ENCODE results near the gene JAKMIP3.

JAKMIP3 gene

DNA sequence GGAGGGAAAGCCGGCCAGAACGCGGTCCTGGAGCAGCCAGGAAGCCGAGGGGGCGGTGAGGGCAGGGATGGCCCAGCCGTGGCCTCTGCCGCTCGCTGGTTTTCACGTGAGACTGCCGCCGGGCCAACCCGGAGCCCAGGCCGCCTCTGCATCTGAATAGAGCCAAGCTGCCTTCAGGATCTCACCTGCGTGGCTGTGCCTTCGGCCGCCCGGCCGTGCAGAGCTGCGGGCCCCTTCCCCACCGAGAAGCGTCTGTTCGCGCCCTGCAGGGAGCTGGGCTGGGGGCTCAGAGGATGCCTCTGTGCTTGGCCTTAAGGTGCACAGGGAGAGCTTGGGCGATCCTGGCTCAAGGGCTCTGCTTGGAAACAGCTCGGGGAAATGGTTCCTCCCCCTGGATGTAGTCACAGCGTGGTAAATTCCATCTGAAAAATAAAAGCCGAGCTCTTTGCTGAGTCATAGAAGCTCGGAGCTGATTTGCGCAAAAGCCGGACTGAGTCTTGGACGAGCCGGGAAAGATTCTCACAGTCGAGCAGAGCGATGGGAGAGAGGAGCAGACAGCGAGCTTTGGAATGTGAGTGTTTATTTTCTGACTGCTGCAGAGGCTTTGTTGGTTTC, at the start of gene JAKMIP3:
Gene JAKMIP3 (plus strand): TSS at position 456 of the 615 bp plus-strand sequence. CDS start 38,863 bp downstream, outside the sequence.
- DNase-seq (ENCODE audit: low read depth in 3 of 3, low spot score in 1 of 3) = no peak

DNA sequence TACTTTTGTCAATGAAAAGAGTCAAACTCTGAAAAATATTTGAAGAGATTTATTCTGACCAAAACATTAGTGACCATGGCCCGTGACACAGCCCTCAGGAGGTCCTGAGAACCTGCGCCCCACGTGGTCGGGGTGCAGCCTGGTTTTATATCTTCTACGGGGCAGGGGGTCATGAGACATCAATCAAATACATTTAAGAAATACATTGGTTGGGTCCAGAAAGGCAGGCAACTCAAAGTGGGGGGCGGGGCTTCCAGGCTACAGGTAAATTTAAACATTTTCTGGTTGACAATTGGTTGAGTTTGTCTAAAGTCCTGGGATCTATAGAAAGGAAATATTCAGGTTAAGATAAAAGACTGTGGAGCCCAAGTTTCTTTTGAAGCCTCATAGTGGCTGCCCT, 49.2 kb upstream of the JAKMIP3 start:
- no peak for DNase-seq (ENCODE audit: low read depth in 3 of 3, low spot score in 1 of 3)

DNA sequence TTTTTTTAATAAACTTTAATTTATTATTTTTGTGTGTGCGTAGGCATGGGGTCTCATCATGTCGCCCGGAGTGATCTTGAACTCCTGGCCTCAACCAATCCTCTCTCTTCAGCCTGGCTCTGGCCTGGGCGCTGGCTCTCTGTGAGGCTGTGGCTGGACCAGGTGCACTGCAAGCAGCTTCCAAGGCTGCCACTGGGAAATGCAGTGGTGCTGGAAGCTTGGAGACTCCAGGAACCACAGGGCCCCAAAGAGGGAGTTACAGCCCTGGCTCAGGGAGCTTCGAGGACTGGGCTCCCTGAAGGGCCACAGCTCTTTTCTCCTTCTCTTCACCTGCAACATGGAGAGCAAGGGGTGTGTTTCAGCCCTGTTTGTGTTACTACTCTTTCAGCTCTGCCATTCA, 47.3 kb upstream of the JAKMIP3 start:
- DNase-seq (ENCODE audit: low read depth in 3 of 3, low spot score in 1 of 3) = no peak

DNA sequence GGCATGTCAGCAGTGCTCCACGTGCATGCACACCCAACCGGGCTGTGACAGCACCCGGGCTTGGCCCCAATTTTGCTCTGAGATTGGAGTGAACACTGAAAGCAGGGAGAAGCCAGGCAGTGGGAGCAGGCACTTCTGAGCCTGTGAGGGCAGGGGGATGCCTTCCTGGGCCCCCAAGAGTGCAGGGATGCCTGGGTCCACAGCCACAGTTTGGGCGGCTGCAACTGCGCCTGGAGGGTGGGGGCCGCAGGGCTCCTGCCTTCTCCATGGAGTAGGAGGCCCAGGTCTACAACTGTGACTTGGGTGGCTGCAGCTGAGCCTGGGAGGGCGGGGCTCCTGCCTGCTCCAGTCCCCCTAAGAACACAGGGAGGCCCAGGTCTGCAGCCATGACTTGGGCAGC, 46.4 kb upstream of the JAKMIP3 start:
- no peak for DNase-seq (ENCODE audit: low read depth in 3 of 3, low spot score in 1 of 3)

DNA sequence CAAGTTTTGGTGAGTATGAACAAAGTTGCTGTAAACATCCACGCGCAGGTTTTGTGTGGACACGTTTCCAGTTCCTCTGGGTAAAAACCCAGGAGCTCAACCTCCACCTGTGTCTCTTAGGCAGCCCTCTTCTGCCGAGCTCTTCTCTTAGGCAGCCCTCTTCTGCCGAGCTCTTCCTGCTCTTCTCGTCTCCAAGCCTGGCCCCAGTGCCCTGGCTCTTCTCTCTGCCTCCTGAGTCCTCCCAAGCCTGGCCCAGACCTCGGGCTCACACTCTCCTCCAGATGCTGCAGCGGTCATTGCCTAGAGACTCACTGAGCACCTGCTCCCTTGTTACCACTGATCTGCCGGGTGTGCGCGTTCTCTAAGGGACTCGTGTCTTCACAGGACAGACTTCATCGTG, 45.3 kb upstream of the JAKMIP3 start:
- no peak for DNase-seq (ENCODE audit: low read depth in 3 of 3, low spot score in 1 of 3)

DNA sequence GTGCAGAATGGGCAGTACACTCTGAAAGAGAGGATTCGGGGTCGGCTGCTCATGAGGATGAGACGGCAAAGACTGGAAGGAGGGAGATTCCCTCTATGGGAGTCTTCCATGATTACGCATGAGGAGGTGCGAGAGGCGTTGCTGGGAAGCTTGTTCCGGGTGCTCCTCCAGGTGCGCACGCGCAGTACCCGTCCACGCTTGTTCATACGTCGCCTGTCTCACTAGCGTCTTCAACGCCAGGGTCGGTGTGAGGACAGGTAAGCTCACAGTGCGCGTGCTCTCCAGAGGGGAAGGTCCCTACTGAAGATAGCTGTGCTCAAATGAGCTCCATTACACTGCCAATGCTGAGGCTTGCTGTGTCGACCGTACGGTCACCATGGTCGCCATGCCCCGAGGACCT, 44.7 kb upstream of the JAKMIP3 start:
- DNase-seq (ENCODE audit: low read depth in 3 of 3, low spot score in 1 of 3) = no peak

DNA sequence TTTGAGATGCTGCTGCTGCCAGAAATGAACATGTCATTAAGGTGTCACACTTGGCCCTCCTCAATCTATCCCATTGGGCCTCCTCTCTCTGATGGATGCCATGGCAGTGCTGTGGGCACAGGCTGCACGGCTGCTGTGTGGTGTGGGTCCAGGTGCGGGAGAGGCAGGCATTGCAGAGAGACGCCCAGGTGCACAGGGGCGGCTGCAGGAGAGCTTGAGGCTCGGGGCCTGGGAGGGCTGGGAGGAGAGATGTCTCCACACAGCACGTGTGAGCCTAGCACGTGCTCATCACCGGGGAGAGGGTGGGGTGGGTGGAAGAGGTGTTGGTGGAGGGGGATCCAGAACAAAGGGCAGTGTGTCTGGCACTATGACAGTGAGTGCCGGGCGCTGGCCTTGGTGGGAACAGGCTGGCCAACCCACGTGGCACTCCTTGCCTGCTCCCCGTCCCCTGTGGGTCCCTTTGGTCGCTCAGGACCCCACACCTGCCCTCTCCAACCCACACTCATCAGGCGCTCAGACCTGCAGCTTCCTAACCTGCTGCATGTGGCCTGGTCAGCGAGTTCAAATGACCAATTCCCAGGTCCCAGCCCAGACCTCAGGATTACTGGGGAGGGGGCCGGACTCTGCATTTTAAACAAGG, 44.1 kb upstream of the JAKMIP3 start:
- no peak for DNase-seq (ENCODE audit: low read depth in 3 of 3, low spot score in 1 of 3)

DNA sequence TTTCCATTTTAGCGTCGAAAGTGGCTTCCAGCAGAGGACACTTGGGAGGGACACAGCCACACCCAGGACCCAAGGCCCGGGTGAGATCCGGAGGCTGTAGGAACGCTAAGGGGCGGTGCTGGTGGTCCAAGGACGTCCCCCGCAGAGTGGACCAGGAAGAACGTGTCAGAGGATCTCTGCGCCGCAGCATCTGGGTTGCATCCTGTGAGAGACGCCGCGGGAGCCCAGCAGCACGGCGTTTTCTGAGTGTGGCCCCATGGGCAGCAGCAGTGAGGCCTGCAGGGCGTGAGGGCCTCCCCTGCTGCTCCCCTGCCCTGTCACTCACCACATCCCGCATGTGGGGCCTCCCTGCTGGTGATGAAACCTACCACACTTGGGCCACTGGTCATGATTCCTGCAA, 43.5 kb upstream of the JAKMIP3 start:
- DNase-seq (ENCODE audit: low read depth in 3 of 3, low spot score in 1 of 3) = no peak

DNA sequence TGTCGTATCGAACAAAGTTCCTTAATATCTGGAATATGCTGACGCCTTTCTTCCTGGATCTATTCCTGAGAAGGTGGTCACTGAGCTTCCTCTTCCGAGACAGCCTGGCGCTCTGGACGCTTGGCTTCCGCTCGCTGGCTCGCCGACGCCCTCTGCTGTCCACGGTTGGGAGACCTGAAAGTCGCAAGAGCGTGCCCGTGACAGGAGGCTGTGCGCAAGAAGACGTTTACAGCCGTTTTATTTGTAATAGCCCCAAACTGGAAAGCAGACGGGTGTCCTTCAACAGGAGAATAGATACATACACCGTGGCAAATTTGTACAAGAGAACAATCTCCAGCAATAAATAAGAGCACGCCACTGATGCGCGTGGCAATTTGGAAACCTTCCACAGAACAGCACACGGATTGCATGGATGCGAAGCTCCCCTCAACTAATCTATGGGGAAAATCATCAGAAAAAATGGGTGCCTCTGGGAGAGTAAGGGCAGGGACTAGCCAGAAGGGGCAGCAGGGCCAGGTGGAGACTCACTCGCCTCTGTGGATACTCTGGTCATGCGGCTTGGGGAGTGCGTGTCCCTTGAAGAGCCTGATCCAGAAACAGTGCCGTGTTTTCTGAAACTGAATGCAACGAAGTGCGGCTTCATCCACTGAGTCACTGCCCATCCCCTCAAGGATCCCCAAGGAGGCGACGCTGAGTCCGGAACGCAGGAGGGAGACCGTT, 42.5 kb upstream of the JAKMIP3 start:
- DNase-seq (ENCODE audit: low read depth in 3 of 3, low spot score in 1 of 3) = peak; percentile 20 to 77 (median 55)

DNA sequence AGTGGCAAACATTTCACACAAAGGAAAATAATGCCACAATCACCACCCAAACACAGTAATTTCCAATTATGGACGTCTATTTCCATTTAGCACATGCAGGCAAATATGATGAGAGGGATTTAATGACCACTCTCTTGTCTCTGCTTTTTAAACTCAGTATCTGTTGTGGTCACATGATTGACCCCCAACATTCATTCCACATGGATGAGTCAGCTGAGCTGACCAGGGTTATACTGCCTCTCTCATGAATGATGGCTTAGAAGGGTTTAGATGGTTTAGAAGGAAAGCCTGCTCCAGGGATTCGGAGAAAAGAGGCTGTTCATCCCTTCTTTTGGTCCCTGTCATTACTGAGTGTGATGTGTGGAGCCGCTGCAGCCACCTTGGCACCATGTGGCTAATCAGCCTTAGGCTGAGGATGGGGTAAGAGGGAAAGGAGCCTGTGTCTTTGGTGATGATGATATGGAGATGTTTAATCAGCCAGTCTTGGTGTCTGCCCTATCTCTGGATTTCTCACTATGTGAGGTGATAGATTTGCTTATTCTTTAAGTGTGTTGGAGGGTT, 38.2 kb upstream of the JAKMIP3 start:
- no peak for DNase-seq (ENCODE audit: low read depth in 3 of 3, low spot score in 1 of 3)

DNA sequence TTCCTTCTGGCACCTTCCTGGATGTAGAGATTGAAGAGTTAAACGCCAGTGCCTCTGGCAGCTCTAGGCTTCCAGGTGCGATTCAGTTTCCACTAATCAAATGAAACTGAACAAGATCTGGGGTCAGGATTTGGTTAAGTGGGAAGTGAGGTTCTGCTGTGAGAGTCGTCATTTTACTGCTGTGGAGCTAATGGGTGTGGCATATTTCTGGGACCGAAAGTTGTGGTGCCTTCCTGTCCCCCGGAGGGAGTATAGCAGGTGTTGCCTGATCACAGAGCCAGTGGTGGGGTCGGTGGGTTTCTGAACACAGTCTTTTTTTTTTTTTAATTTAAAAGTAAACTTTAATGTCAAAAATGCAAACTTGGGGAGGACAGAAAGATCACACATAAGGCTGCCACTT, 37.0 kb upstream of the JAKMIP3 start:
- DNase-seq (ENCODE audit: low read depth in 3 of 3, low spot score in 1 of 3) = no peak

DNA sequence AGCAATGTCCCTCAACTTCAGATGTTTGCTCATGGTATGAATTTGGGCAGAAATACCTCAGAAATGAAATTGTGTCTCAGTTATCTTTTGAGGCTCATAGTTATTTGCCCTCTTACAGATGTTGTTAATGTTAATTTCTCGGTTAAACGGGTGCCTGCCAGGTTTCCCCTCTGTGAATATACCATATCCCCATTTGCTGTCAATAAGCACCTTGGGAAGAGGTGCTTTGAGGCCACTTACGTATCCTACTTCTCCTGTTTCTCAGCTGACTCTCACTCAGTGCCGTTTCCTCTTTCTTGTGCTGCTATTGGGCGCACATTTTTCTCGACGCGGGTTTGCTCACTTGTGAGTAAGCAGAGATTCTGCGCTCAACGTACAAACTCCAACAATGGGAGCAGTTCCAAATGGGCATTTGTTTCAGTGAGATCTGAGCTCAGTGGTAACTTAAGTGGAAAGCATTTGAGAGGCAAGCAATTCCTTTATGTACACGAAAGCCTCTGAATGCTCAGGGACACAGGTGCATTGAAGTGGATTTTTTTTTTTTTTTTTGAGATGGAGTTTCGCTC, 34.8 kb upstream of the JAKMIP3 start:
- no peak for DNase-seq (ENCODE audit: low read depth in 3 of 3, low spot score in 1 of 3)

DNA sequence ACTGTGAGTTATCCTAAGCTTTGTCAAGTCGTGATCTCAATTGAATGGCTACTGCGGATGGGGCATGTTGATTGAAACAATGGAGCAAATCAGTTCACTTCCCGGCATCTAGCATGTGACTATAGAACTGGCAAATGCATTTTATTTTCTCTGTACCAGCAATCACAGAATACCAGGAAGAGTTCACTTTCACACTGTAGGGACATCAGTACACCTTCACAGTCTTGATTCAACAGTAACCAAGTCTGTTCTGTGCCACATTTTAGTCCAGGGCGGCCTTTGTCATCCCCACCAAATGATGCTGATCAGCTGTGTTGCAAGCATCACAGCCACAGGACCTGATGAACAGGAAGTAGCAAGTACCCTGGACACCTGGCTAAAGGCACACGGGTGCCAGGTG, 32.1 kb upstream of the JAKMIP3 start:
- DNase-seq (ENCODE audit: low read depth in 3 of 3, low spot score in 1 of 3) = no peak

DNA sequence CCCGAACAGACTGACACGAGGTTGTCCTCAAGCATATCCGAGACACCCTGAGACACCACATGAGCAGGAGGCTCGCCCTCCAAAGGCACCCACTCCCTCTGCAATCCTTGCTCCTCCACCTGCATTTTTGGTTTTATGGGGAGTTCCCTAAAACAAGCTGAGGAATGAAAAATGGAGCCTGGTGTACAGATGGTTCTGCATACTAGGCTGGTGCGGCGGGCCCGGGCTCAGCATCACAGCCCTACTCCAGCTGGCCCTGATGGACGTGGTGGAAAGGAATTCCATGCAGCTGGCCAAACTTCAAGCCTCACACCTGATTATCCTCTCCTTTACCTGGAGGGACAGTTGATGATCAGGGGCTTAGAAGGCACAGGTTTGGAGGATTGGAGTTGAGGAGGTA, 30.3 kb upstream of the JAKMIP3 start:
- no peak for DNase-seq (ENCODE audit: low read depth in 3 of 3, low spot score in 1 of 3)

DNA sequence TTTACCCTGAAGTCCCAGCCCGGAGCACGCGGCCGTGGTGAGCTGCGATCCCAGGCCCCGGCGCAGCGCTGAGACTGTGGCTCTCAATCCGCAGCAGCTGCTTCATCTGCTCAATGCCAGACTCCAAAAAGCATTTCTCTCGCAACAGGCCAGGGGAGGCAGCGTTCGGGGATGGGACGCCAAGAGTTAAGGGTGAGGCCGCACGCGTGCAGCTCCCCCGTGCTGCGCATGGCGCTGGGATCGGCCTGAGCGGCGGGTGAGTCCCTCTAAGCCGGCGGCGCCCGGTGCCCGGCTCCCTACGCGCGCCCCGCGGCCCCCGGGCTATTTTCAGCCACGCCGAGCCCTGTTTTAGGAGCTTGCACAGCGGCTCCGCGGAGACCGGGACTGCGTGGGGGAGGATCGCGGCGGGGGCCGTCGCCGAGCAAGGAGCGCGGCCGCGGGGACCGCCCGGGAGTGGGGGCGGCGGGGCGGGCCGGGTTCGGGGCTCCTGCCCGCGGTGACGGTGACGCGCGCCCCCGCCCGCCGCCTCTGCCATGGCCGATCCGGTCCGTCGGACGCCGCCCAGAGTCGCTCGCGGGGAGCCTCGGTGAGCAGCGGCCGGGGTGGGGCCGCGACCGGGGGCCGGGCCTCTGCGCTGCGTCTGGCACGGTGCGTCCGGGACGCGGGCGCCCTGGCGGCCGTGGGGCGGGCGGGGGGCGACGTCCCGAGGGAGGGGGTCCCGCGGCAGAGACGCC, 29.4 kb upstream of the JAKMIP3 start:
- no peak for DNase-seq (ENCODE audit: low read depth in 3 of 3, low spot score in 1 of 3)

DNA sequence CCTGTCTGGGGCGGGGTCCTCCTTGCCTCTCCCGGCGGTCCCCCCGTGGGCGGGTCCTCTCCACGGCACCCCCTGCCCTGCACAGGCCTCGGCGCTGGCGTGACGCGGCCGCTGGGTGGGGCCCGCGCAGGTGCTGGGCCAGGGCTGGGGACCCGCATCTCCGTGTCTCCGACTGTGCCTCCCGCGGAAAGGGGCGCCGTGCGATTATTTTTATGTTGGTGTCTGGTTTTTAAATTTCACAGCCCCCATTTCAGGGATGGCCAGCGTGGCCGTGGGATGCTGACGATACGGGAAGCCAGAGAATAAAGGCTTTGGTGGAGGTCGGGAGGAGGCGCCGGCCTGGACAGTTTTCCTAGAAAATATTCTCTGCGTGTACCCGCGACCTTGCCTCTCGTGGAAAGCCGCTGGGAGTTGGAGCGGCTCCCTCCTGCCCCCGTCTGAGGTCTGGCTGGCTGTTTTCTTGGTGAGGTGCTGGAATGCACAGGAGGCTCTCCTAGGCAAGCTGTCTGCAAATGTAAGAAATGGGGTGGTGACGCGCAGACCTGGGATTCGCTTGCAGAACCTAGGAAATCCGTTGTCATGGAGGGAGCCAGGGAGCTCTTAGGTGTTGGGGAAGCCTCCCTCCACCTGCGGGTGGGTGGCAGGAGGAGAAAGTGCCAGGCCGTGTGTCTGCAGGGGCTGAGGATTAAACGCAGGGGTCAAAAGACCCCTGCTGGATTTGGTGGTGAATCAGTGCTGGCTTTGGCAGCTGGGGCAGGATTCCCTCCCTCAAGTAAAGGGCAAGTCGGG, 28.7 kb upstream of the JAKMIP3 start:
- DNase-seq (ENCODE audit: low read depth in 3 of 3, low spot score in 1 of 3) = no peak

DNA sequence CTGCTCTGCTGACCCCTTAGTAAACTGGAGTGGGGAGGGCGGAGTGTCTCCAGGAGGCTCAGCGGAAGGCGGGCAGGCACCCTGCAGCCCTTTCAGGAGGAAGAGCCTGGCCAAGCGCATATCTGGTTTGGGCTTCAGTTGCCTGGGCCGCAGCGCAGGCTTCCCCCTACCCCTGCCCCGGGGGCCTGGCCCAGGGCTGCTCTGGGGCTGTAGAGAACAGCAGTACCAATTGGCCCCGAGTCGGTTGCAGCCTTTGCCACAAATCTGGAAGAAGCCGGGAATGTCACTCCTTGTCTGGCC, 28.1 kb upstream of the JAKMIP3 start:
- DNase-seq (ENCODE audit: low read depth in 3 of 3, low spot score in 1 of 3) = no peak

DNA sequence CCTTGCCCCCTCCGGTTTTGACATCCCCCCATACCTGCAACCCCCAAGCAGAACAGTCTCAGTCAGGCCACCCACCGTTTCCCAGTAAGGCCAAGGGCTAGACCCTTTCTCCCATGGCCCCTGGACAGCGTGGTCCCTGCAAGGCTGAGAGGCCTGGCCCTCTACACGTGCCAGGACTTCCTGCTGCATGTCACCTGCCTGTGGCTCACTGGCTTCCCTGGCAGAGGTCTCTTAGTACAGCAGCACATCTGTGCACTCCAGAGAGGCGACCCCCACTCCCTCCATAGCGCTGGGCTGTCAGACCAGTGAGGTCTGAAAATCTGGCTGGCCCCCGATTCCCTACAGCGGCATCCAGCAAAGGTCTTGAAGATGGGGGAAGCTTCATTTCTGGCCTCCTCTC, 26.4 kb upstream of the JAKMIP3 start:
- no peak for DNase-seq (ENCODE audit: low read depth in 3 of 3, low spot score in 1 of 3)

DNA sequence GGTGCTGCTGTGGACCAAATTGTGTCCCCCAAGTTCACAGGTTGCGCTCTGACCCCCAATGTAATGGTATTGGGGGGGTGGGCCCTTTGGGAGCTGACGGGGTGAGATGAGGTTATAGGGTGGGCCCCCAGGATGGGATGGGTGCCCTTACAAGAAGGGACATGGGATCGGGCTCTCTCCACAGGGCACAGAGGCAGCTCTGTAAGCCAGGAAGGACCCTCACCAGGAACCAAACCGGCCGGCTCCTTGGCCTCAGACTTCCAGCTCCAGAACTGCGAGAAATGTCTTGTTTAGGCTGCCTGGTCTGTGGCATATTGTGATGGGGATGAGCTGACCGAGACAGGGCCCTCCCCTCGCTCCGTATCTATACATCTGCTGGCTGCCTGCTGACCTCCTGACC, 25.7 kb upstream of the JAKMIP3 start:
- DNase-seq (ENCODE audit: low read depth in 3 of 3, low spot score in 1 of 3) = no peak

DNA sequence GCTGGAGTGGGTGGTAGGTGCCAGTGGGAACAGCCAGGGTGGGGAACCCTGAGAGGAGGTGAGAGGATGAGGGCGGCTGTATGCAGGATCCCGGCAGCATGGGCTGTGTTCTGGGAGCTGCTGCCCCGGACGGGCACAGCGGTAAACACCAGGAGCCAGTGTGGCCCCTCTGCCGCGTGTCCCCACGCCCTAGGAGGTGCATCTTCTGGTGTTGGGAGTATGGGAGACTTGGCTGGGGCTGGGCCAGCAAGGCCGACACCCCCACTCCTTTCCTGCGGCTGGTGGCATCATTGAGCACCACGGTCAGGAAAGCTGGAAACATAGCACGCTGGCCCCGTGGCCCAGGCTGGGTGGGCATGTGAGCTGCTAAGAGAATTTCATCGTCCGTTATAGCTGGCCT, 24.4 kb upstream of the JAKMIP3 start:
- no peak for DNase-seq (ENCODE audit: low read depth in 3 of 3, low spot score in 1 of 3)
